GM21381 (cell line): ENCODE data around the gene ZNF234.
"Not testable (repeated sequence)": the region's sequence is repeated elsewhere in the genome, so short reads cannot be mapped to it uniquely, and the experiment has no call there.

Source experiments
- ATAC-seq: cut with Tn5 transposase; IDR thresholded peaks from one replicate; pipeline ENCODE4 v1.9.1; 2021; ENCODE audit warnings: mild to moderate bottlenecking, moderate library complexity; ENCODE audit not compliant: unreplicated experiment

The ZNF234 gene

DNA sequence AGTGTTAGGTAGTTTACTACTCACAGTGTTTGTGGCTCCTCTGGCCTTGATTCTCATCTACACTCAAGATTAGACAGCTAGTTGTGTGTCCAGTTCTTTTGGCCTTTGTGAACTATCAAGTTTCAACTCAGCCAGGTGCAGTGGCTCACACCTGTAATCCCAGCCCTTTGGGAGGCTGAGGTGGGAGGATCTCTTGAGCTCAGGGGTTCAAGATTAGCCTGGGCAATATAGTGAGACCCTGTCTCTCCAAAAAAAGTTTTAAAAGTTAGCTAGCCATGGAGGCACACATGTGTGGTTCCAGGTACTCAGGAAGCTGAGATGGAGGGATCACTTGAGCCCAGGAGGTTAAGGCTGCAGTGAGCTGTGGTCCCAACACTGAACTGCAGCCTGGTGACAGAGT is 39.6 kb downstream of the ZNF234 start:
- no peak for ATAC-seq

DNA sequence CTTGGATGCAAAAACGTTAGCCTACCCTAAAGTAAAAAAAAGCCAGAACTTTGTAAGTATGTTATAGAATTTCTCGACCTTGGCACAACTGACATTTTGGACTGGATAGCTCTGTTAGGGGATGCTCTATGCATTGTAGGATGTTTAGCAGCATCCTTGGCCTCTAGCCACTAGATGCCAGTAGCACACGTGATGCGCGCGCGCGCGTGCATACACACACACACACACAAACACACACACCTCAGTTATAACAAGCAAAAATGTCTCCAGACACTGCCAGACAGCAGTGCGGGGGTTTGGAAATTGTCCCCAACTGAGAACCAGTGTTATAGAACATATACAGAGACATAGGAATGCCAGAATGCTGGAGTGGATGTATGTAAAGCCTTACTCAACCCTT is 40.8 kb downstream of the ZNF234 start:
- ATAC-seq: no peak

DNA sequence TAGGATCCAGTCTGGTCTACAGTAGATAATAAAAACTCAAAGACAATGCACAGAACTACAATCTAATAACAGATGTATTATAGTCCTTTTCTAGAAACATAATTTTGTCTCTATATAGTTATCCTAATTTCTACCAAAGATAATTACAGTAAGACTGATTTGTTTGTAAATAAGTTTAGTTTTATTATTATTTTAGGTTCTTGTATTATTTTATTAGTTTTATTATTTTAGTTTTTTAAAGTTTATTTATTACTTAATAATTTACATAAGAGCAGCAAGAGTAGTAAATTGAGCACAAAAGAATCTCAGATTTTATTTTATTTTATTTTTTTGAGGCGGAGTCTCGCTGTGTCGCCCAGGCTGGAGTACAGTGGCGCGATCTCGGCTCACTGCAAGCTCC is 48.7 kb downstream of the ZNF234 start:
- ATAC-seq: no peak

GRCh38 chr19:44192127-44192526 is 50.8 kb downstream of the ZNF234 start:
- no peak for ATAC-seq

- ATAC-seq: no peak
Measured at GRCh38 chr19:44196772-44197171, 55.4 kb downstream of the ZNF234 start.

DNA sequence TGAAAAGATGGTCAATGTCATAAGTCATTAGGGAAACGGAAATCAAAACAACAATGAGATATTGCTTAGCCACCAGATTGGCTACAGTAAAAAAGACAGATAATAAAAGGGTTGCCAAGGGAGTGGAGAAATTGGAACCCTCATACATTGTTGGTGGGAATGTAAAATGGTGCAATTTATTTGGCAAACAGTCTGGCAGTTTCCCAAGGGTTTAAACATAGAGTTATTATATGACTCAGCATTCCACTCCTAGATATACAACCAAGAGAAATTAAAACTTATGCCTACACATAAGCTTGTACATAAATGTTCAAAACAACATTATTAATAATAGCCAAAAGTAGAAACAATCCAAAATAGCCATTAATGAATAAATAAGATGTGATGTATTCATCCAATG is 61.1 kb downstream of the ZNF234 start:
- ATAC-seq: no peak

DNA sequence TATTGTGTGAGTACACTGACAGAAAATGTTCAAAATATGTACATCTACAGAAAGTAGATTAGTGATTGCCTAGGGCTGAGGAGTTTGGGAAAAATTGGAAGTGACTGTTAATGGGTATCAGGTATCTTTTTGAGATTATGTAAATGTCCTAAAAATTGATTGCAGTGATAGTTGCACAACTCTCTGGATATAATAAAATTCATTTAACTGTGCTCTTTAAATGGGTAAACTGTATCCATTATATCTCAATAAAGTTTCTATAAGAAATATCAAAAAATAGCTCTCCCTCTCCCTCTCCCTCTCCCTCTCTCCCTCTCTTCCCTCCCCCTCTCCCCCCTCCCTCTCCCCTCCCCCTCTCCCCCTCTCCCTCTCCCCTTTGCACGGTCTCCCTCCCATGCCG is 61.6 kb downstream of the ZNF234 start:
- ATAC-seq: no peak

GRCh38 chr19:44203877-44204276 is 62.5 kb downstream of the ZNF234 start:
- ATAC-seq: not testable (repeated sequence)

- ATAC-seq: no peak
Measured at GRCh38 chr19:44204772-44205171, 63.4 kb downstream of the ZNF234 start.

DNA sequence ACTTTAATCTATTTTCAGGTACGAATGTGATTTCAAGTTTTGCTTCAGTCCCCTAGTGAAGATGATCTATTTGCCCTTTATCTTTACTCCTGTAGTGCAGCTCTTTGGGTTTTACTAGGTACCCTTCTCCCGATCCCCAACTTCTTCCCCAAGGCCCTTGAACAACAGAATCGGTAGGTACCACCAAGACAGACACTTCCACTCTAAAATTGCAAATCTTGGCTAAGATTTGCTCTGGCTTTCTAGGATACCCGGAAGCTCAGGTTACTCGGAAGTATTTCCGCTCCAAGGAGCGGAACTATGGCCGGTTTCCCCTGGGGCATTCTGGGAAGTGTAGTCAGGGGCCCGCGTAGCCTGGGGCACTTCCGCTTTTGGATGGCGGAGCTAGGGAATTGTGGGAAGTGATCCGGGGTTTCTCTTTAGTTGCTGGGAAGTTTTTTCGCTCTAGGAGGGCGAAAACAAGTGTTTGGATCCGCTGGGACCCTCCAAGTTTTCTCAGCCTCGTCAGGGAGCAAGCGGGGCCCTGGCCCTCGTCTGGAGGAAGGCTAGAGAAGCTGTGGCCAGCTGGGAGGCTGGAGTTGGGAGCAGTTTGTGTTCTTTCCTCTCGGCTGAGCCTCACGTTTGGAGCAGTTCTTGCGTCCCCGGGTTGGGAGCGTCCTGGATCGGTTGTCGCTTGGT is 65.9 kb downstream of the ZNF234 start:
- peak; percentile 86 for ATAC-seq
